GM12873 (cell line): ENCODE results near the gene WWOX.

Experiments used
- TF ChIP-seq, protein P1 (sequence below): IDR thresholded peaks from 2 replicates; pipeline ENCODE4 v1.5.1; 2012; ENCODE audit warnings: low read depth, mild to moderate bottlenecking, moderate library complexity, low read length, control low read depth; ENCODE audit not compliant: insufficient read depth; ENCODE audit errors: missing control alignments

The WWOX gene

DNA sequence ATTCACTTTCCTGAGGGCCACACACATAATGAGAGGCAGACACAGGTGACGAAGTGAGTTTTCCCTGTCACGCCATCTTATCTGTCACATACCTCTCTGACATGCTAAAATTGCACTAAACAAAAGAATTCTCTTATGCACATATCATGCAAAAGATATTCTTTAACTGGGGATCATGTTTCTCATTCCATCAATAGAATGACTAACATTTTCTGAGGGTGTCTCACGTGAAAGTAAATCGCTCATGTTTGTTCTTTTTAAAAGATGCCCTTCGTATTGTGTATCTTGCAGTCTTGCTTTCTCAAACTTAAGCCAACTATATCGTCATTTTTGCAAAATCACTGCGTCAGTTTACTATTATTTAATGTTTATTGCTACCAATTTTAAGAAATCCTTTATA lies 306.4 kb downstream of the WWOX start:
- TF ChIP-seq, protein P1, sequence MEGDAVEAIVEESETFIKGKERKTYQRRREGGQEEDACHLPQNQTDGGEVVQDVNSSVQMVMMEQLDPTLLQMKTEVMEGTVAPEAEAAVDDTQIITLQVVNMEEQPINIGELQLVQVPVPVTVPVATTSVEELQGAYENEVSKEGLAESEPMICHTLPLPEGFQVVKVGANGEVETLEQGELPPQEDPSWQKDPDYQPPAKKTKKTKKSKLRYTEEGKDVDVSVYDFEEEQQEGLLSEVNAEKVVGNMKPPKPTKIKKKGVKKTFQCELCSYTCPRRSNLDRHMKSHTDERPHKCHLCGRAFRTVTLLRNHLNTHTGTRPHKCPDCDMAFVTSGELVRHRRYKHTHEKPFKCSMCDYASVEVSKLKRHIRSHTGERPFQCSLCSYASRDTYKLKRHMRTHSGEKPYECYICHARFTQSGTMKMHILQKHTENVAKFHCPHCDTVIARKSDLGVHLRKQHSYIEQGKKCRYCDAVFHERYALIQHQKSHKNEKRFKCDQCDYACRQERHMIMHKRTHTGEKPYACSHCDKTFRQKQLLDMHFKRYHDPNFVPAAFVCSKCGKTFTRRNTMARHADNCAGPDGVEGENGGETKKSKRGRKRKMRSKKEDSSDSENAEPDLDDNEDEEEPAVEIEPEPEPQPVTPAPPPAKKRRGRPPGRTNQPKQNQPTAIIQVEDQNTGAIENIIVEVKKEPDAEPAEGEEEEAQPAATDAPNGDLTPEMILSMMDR = no peak

DNA sequence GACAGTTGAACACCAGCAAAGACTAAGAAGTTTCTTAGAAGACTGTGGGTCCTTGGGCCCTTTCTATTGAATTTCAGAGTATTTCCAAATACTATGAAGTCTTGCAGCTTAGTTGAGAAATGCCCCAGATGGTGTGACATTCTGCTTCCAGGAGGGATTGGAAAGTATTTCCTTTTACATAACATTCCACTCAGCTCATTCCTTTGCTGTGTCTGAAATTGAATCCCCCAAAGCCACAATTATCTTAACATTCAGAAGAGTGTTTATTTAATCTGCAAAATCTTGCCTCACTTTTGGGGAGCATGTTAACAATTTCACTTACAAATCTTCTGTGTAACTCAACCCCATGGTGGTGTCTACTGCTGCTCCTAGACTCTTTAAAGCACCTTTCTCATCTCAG lies 307.7 kb downstream of the WWOX start:
- TF ChIP-seq, protein P1 = no peak

DNA sequence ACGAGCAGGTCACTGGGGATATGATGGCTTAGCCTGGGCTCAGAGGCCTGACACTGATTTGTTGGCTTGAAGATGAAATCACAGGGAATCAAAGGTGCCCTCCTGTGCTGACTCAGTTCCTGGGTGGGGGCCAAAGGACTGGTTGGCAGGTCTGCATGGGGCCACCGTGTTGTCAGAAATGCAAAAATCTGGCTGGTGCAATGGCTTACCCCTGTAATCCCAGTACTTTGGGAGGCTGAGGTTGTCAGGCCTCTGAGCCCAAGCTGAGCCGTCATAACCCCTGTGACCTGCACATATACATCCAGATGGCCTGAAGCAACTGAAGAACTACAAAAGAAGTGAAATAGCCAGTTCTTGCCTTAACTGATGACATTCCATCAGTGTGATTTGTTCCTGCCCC lies 314.2 kb downstream of the WWOX start:
- TF ChIP-seq, protein P1 = no peak

DNA sequence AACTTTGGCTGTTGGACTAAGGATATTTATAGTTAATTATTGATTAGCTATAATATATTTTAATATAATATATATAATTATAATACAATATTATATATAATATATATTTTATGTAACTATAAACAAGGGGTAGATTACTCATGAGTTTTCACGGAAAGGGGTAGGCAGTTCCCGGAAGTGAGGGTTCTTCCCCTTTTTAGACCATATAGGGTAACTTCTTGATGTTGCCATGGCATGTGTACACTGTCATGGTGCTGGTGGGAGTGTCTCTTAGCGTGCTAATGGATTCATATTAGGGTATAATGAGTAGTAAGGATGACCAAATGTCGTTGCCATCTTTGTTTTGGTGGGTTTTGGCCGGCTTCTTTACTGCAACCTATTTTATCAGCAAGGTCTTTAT lies 315.6 kb downstream of the WWOX start:
- TF ChIP-seq, protein P1 = no peak

DNA sequence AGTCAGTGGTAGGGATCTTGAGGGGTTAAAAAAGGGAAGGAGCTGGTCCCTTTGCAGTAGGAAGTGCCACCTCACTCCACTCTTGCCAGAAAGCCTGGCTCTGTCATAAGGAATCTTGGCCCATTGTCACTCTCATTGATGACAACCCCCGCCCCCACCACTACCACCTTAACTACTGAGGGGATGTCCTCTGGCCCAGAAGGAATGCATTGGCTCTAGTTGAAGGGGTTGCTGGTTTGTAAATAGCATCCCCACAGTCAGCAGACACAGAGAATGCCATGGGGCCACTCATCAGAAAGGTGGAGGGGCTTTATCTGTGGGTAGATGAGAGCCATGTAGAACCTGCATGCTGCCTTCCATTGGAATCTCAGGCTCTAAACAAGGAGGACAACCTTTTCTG lies 316.2 kb downstream of the WWOX start:
- TF ChIP-seq, protein P1 = no peak

DNA sequence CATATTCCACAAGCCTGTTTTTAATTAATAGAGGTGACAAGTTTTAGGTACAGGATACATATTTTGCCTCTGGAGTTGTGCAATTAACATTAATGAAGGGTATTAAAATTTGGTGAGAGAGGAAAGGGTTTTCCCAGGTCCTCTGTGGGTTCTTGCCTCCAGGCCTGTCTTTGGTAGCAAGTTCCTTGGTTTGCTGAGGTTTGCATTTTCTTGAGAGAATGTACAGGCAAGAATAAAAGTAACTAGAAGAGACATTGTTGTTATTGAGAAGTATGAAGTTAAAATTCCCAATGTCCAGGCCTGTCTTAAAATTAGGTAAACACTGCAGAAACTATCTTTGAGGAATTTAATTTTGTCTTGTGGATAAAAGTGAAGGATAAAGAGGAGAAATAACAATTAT lies 316.9 kb downstream of the WWOX start:
- TF ChIP-seq, protein P1 = no peak

DNA sequence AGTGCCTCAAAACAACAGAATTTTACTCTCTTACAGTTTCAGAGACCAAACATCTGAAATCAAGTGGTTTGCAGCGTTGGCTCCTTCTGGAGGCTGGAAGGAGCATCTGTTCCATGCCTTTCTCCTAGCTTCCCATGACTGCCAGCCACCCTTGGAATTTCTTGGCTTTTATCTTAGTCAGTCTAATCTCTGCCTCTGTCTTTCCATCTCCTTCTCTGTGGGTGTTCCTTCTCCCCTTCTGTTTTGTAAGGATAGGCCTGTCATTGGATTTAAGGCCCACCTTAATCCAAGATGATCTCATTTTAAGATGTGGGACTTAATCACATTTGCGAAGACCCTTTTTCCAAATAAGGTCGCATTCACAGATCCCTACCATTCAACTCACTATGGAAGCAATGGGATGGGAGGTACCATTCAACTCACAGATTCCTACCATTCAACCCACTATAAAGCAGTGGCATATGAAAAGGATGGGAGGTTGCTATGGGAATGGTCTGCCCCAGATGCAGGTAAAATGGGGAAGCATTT lies 321.8 kb downstream of the WWOX start:
- TF ChIP-seq, protein P1 = no peak
